WTC11 (cell line): Measurements from ENCODE around the gene RPL18. TPM values are rescaled to one million over a fixed set of nuclear protein-coding genes. Genes with fewer than 3 reads are reported as not detected.

Experiments
- CBFB ChIP-seq: sonication (generic); formaldehyde crosslinking; IDR thresholded peaks from 2 replicates; pipeline ENCODE4 v1.8.1; 2022; ENCODE audit warnings: mild to moderate bottlenecking, low read depth, missing genetic modification reagents
- CREM ChIP-seq: sonication (generic); formaldehyde crosslinking; IDR thresholded peaks from 2 replicates; pipeline ENCODE4 v1.8.1; 2022; ENCODE audit warnings: mild to moderate bottlenecking, missing genetic modification reagents, moderate library complexity
- FOXJ3 ChIP-seq: sonication (generic); formaldehyde crosslinking; IDR thresholded peaks from 2 replicates; pipeline ENCODE4 v1.9.0; 2021; ENCODE audit warnings: missing genetic modification reagents, mild to moderate bottlenecking, borderline replicate concordance
- FOXP1 ChIP-seq: sonication (generic); formaldehyde crosslinking; IDR thresholded peaks from 2 replicates; pipeline ENCODE4 v1.8.0; 2022; ENCODE audit warnings: missing genetic modification reagents, mild to moderate bottlenecking, moderate library complexity, borderline replicate concordance
- GABPB1 ChIP-seq: sonication (generic); formaldehyde crosslinking; IDR thresholded peaks from 2 replicates; pipeline ENCODE4 v1.8.1; 2023; ENCODE audit warnings: mild to moderate bottlenecking, missing genetic modification reagents
- GTF2I ChIP-seq: fragments of 250-450 bp; sonication (Bioruptor Pico); conservative IDR thresholded peaks from 2 replicates; pipeline ENCODE4 v1.4.0; 2021; ENCODE audit warnings: mild to moderate bottlenecking
- NFE2L1 ChIP-seq: sonication (generic); formaldehyde crosslinking; IDR thresholded peaks from 2 replicates; pipeline ENCODE4 v1.8.1; 2023; ENCODE audit warnings: missing genetic modification reagents
- NR2C2 ChIP-seq: sonication (generic); formaldehyde crosslinking; IDR thresholded peaks from 2 replicates; pipeline ENCODE4 v1.8.0; 2022; ENCODE audit warnings: mild to moderate bottlenecking, missing genetic modification reagents
- SMAD4 ChIP-seq: sonication (generic); formaldehyde crosslinking; IDR thresholded peaks from 2 replicates; pipeline ENCODE4 v1.8.0; 2022; ENCODE audit warnings: mild to moderate bottlenecking, missing genetic modification reagents
- SP1 ChIP-seq: sonication (generic); formaldehyde crosslinking; conservative IDR thresholded peaks from 2 replicates; pipeline ENCODE4 v1.8.1; 2022; ENCODE audit warnings: missing genetic modification reagents
- ZNF219 ChIP-seq: sonication (generic); formaldehyde crosslinking; IDR thresholded peaks from 2 replicates; pipeline ENCODE4 v1.8.0; 2023; ENCODE audit warnings: missing genetic modification reagents, mild to moderate bottlenecking, borderline replicate concordance
- ZNF317 ChIP-seq: sonication (generic); formaldehyde crosslinking; IDR thresholded peaks from 2 replicates; pipeline ENCODE4 v1.8.1; 2023; ENCODE audit warnings: low read depth, mild to moderate bottlenecking, moderate library complexity, missing genetic modification reagents, borderline replicate concordance
- total RNA-seq: library from RNA; stranded (reverse); gene quantifications from 3 replicates; pipeline ENCODE4 v1.2.3, GENCODE V29; 2021
- TF ChIP-seq, protein P1 (sequence below): sonication (generic); formaldehyde crosslinking; IDR thresholded peaks from 2 replicates; pipeline ENCODE4 v1.8.1; 2023; ENCODE audit warnings: mild to moderate bottlenecking, missing genetic modification reagents, borderline replicate concordance
- TF ChIP-seq, protein P2 (sequence below): sonication (generic); formaldehyde crosslinking; IDR thresholded peaks from 2 replicates; pipeline ENCODE4 v1.8.0; 2022; ENCODE audit warnings: mild to moderate bottlenecking, missing genetic modification reagents
- TF ChIP-seq, protein P3 (sequence below): sonication (generic); formaldehyde crosslinking; IDR thresholded peaks from 2 replicates; pipeline ENCODE4 v1.8.1; 2022; ENCODE audit warnings: mild to moderate bottlenecking, moderate library complexity, missing genetic modification reagents
- TF ChIP-seq, protein P4 (sequence below): sonication (generic); formaldehyde crosslinking; IDR thresholded peaks from 2 replicates; pipeline ENCODE4 v1.8.0; 2023; ENCODE audit warnings: mild to moderate bottlenecking, missing genetic modification reagents
- TF ChIP-seq, protein P5 (sequence below): fragments of 200-600 bp; IDR thresholded peaks from 2 replicates; pipeline ENCODE4 v1.8.0; 2022; ENCODE audit warnings: antibody characterized with exemption
- TF ChIP-seq, protein P6 (sequence below): sonication (generic); formaldehyde crosslinking; IDR thresholded peaks from 2 replicates; pipeline ENCODE4 v1.8.1; 2023; ENCODE audit warnings: mild to moderate bottlenecking, missing genetic modification reagents
- TF ChIP-seq, protein P7 (sequence below): sonication (generic); formaldehyde crosslinking; IDR thresholded peaks from 2 replicates; pipeline ENCODE4 v1.8.1; 2023; ENCODE audit warnings: mild to moderate bottlenecking, moderate library complexity, missing genetic modification reagents
- TF ChIP-seq, protein P8 (sequence below): sonication (generic); formaldehyde crosslinking; IDR thresholded peaks from 2 replicates; pipeline ENCODE4 v1.8.0; 2022; ENCODE audit warnings: mild to moderate bottlenecking, missing genetic modification reagents

Gene RPL18
- total RNA-seq, 1 experiment from 2014 or later: 1,712 TPM

DNA sequence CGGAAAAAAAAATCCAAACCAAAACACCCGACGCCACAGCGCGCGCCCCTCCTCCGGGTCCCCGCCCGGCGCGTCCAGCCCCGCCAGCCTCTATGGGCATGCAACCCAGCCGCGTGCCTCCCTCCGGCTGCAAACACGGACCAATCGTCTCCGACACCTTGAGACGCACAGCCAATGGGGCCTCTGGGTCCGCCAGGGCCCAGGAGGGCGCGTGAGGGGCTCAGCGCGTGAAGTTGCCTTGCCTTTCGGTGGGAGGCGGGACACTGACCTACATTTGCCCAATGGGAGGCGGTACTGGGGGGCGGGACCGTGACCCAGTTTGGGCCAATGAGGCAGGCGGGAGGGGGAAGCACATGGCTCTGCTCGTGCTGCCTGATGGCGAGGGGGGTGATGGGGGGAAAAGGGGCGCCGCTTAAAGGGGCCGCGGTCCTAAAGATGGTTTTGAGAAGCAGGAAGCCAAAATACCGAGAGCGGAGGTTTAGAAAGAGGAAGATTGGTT lies 18.5 kb upstream of the RPL18 start (continued):
- TF ChIP-seq, protein P1, sequence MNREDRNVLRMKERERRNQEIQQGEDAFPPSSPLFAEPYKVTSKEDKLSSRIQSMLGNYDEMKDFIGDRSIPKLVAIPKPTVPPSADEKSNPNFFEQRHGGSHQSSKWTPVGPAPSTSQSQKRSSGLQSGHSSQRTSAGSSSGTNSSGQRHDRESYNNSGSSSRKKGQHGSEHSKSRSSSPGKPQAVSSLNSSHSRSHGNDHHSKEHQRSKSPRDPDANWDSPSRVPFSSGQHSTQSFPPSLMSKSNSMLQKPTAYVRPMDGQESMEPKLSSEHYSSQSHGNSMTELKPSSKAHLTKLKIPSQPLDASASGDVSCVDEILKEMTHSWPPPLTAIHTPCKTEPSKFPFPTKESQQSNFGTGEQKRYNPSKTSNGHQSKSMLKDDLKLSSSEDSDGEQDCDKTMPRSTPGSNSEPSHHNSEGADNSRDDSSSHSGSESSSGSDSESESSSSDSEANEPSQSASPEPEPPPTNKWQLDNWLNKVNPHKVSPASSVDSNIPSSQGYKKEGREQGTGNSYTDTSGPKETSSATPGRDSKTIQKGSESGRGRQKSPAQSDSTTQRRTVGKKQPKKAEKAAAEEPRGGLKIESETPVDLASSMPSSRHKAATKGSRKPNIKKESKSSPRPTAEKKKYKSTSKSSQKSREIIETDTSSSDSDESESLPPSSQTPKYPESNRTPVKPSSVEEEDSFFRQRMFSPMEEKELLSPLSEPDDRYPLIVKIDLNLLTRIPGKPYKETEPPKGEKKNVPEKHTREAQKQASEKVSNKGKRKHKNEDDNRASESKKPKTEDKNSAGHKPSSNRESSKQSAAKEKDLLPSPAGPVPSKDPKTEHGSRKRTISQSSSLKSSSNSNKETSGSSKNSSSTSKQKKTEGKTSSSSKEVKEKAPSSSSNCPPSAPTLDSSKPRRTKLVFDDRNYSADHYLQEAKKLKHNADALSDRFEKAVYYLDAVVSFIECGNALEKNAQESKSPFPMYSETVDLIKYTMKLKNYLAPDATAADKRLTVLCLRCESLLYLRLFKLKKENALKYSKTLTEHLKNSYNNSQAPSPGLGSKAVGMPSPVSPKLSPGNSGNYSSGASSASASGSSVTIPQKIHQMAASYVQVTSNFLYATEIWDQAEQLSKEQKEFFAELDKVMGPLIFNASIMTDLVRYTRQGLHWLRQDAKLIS (CRISPR knock-in tag): 0 out of 2 replicates have a peak, but pooled peaks have one; percentile 41
- TF ChIP-seq, protein P2, sequence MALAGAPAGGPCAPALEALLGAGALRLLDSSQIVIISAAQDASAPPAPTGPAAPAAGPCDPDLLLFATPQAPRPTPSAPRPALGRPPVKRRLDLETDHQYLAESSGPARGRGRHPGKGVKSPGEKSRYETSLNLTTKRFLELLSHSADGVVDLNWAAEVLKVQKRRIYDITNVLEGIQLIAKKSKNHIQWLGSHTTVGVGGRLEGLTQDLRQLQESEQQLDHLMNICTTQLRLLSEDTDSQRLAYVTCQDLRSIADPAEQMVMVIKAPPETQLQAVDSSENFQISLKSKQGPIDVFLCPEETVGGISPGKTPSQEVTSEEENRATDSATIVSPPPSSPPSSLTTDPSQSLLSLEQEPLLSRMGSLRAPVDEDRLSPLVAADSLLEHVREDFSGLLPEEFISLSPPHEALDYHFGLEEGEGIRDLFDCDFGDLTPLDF (CRISPR knock-in tag): no peak; the same call in 1 of the 2 replicates
- TF ChIP-seq, protein P3, sequence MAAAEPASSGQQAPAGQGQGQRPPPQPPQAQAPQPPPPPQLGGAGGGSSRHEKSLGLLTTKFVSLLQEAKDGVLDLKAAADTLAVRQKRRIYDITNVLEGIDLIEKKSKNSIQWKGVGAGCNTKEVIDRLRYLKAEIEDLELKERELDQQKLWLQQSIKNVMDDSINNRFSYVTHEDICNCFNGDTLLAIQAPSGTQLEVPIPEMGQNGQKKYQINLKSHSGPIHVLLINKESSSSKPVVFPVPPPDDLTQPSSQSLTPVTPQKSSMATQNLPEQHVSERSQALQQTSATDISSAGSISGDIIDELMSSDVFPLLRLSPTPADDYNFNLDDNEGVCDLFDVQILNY (CRISPR knock-in tag): peak; percentile 93
- 0 out of 2 replicates have a peak, but pooled peaks have one; percentile 67 for TF ChIP-seq CBFB
- TF ChIP-seq, protein P4, sequence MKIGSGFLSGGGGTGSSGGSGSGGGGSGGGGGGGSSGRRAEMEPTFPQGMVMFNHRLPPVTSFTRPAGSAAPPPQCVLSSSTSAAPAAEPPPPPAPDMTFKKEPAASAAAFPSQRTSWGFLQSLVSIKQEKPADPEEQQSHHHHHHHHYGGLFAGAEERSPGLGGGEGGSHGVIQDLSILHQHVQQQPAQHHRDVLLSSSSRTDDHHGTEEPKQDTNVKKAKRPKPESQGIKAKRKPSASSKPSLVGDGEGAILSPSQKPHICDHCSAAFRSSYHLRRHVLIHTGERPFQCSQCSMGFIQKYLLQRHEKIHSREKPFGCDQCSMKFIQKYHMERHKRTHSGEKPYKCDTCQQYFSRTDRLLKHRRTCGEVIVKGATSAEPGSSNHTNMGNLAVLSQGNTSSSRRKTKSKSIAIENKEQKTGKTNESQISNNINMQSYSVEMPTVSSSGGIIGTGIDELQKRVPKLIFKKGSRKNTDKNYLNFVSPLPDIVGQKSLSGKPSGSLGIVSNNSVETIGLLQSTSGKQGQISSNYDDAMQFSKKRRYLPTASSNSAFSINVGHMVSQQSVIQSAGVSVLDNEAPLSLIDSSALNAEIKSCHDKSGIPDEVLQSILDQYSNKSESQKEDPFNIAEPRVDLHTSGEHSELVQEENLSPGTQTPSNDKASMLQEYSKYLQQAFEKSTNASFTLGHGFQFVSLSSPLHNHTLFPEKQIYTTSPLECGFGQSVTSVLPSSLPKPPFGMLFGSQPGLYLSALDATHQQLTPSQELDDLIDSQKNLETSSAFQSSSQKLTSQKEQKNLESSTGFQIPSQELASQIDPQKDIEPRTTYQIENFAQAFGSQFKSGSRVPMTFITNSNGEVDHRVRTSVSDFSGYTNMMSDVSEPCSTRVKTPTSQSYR: peak; percentile 60; the same call in 1 of the 2 replicates
- no peak for TF ChIP-seq FOXJ3
- peak; percentile 72; the same call in 1 of the 2 replicates for TF ChIP-seq CREM (CRISPR knock-in tag)
- TF ChIP-seq, protein P5, sequence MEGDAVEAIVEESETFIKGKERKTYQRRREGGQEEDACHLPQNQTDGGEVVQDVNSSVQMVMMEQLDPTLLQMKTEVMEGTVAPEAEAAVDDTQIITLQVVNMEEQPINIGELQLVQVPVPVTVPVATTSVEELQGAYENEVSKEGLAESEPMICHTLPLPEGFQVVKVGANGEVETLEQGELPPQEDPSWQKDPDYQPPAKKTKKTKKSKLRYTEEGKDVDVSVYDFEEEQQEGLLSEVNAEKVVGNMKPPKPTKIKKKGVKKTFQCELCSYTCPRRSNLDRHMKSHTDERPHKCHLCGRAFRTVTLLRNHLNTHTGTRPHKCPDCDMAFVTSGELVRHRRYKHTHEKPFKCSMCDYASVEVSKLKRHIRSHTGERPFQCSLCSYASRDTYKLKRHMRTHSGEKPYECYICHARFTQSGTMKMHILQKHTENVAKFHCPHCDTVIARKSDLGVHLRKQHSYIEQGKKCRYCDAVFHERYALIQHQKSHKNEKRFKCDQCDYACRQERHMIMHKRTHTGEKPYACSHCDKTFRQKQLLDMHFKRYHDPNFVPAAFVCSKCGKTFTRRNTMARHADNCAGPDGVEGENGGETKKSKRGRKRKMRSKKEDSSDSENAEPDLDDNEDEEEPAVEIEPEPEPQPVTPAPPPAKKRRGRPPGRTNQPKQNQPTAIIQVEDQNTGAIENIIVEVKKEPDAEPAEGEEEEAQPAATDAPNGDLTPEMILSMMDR: no peak
- no peak for TF ChIP-seq ZNF317
- peak; percentile 61; the same call in 1 of the 2 replicates for TF ChIP-seq NR2C2
- TF ChIP-seq, protein P6, sequence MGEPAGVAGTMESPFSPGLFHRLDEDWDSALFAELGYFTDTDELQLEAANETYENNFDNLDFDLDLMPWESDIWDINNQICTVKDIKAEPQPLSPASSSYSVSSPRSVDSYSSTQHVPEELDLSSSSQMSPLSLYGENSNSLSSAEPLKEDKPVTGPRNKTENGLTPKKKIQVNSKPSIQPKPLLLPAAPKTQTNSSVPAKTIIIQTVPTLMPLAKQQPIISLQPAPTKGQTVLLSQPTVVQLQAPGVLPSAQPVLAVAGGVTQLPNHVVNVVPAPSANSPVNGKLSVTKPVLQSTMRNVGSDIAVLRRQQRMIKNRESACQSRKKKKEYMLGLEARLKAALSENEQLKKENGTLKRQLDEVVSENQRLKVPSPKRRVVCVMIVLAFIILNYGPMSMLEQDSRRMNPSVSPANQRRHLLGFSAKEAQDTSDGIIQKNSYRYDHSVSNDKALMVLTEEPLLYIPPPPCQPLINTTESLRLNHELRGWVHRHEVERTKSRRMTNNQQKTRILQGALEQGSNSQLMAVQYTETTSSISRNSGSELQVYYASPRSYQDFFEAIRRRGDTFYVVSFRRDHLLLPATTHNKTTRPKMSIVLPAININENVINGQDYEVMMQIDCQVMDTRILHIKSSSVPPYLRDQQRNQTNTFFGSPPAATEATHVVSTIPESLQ (CRISPR knock-in tag): no peak
- peak; percentile 81 for TF ChIP-seq FOXP1 (CRISPR knock-in tag)
- TF ChIP-seq SP1: peak; percentile 88
- TF ChIP-seq GTF2I: no peak
- TF ChIP-seq, protein P7, sequence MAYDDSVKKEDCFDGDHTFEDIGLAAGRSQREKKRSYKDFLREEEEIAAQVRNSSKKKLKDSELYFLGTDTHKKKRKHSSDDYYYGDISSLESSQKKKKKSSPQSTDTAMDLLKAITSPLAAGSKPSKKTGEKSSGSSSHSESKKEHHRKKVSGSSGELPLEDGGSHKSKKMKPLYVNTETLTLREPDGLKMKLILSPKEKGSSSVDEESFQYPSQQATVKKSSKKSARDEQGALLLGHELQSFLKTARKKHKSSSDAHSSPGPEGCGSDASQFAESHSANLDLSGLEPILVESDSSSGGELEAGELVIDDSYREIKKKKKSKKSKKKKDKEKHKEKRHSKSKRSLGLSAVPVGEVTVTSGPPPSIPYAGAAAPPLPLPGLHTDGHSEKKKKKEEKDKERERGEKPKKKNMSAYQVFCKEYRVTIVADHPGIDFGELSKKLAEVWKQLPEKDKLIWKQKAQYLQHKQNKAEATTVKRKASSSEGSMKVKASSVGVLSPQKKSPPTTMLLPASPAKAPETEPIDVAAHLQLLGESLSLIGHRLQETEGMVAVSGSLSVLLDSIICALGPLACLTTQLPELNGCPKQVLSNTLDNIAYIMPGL (CRISPR knock-in tag): 0 out of 2 replicates have a peak, but pooled peaks have one; percentile 11
- TF ChIP-seq NFE2L1: peak; percentile 87; the same call in 1 of the 2 replicates
- TF ChIP-seq ZNF219 (CRISPR knock-in tag): peak; percentile 46; the same call in 1 of the 2 replicates
- no peak for TF ChIP-seq SMAD4 (CRISPR knock-in tag)
- TF ChIP-seq, protein P8, sequence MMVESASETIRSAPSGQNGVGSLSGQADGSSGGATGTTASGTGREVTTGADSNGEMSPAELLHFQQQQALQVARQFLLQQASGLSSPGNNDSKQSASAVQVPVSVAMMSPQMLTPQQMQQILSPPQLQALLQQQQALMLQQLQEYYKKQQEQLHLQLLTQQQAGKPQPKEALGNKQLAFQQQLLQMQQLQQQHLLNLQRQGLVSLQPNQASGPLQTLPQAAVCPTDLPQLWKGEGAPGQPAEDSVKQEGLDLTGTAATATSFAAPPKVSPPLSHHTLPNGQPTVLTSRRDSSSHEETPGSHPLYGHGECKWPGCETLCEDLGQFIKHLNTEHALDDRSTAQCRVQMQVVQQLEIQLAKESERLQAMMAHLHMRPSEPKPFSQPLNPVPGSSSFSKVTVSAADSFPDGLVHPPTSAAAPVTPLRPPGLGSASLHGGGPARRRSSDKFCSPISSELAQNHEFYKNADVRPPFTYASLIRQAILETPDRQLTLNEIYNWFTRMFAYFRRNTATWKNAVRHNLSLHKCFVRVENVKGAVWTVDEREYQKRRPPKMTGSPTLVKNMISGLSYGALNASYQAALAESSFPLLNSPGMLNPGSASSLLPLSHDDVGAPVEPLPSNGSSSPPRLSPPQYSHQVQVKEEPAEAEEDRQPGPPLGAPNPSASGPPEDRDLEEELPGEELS (CRISPR knock-in tag): peak; percentile 94
- peak; percentile 49; the same call in 1 of the 2 replicates for TF ChIP-seq GABPB1 (CRISPR knock-in tag)
